Activated naive CD8-positive, alpha-beta T cell treated with anti-CD3 and anti-CD28 coated beads for 36 hours (primary cell): ENCODE results near the gene ADCY7. TPM values are rescaled to one million over a fixed set of nuclear protein-coding genes. Genes with fewer than 3 reads are reported as not detected.
"Not testable (repeated sequence)": the region's sequence is repeated elsewhere in the genome, so short reads cannot be mapped to it uniquely, and the experiment has no call there.

Source experiments
- DNase-seq: peaks from one replicate; pipeline ENCODE4 v3.0.0; 2021
- H3K27ac Mint-ChIP-seq: one replicate; pipeline ENCODE4 v1.8.0; 2022; ENCODE audit warnings: mild to moderate bottlenecking, moderate library complexity, mixed read lengths
- H3K27me3 Mint-ChIP-seq: one replicate; pipeline ENCODE4 v1.8.0; 2022; ENCODE audit warnings: mild to moderate bottlenecking, mixed read lengths
- H3K36me3 Mint-ChIP-seq: one replicate; pipeline ENCODE4 v1.8.0; 2021; ENCODE audit warnings: mild to moderate bottlenecking, mixed read lengths
- H3K4me1 Mint-ChIP-seq: one replicate; pipeline ENCODE4 v1.8.0; 2021; ENCODE audit warnings: mixed read lengths
- H3K4me3 Mint-ChIP-seq: one replicate; pipeline ENCODE4 v1.8.0; 2022; ENCODE audit warnings: mild to moderate bottlenecking, moderate library complexity, mixed read lengths
- H3K9me3 Mint-ChIP-seq: one replicate; pipeline ENCODE4 v1.8.0; 2022; ENCODE audit warnings: mixed read lengths
- total RNA-seq, 2 experiments: library from RNA; stranded (reverse); gene quantifications; one replicate each; pipeline ENCODE4 v1.2.3, GENCODE V29; 2021

The ADCY7 gene
- 10 to 100 TPM; 72.3 to 73.1 TPM for total RNA-seq

- H3K4me1 Mint-ChIP-seq = peaks cover 63% of the 10 kb centered on the region
- no peaks in the 10 kb centered on the region for H3K27me3 Mint-ChIP-seq
- peaks cover 1% of the 10 kb centered on the region for H3K9me3 Mint-ChIP-seq
- H3K36me3 Mint-ChIP-seq = peaks cover 24% of the 10 kb centered on the region
- DNase-seq = peak; percentile 88
- peak within 1 kb of the TSS; percentile 90 for H3K4me3 Mint-ChIP-seq
- peak within 1 kb of the TSS; percentile 94 for H3K27ac Mint-ChIP-seq
These were observed at the start of gene ADCY7 for GRCh38 chr16:50266337-50267091. TSS of gene ADCY7 (plus strand) at chr16:50266551. CDS start at chr16:50288180, 21,629 bp downstream.

DNA sequence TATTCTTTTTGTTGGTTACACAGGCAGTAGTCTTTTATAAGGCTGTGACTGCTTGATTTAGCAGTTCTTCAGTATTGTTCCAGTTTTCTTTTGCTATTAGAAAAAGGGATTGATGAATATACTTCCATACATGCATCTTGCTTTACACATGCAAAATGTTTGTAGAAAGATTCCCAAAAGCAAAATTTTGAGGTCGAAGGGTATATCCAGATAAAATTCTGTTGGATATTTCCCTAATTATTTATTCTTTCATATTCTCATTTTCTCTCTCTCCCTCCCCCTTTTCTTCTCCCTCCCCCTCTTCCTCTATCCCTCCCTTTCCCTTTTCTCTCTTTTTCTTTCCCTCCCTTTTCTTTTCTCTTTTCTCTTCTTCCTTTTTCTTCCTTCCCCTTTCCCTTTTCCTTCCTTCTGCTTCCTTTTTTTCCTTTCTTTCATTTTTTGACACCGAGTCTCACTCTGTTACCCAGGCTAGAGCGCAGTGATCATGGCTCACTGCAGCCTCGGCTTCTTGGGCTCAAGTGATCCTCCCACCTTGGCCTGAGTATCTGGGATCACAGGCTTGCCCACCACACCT lies 46.9 kb upstream of the ADCY7 start:
- Mint-ChIP-seq H3K9me3 (no peaks in the 10 kb centered on the region), H3K4me3 (no peak overlapping the region), H3K4me1 (peaks cover 9% of the 10 kb centered on the region)

GRCh38 chr16:50224286-50224685 lies 42.1 kb upstream of the ADCY7 start:
- Mint-ChIP-seq H3K4me1 (peaks cover 4% of the 10 kb centered on the region), H3K36me3 (peaks cover 6% of the 10 kb centered on the region), H3K27me3 (no peaks in the 10 kb centered on the region), H3K4me3 (no peak overlapping the region), H3K27ac (no peak overlapping the region), H3K9me3 (no peaks in the 10 kb centered on the region)
- DNase-seq = no peak

More for the DNA sequence above, 46.9 kb upstream of the ADCY7 start:
- Mint-ChIP-seq H3K36me3 (peaks cover 3% of the 10 kb centered on the region), H3K27ac (no peak overlapping the region), H3K27me3 (no peaks in the 10 kb centered on the region)
- DNase-seq = no peak

GRCh38 chr16:50227120-50227519 lies 39.2 kb upstream of the ADCY7 start:
- Mint-ChIP-seq H3K4me1 (peaks cover 2% of the 10 kb centered on the region), H3K4me3 (no peak overlapping the region), H3K36me3 (peaks cover 6% of the 10 kb centered on the region), H3K9me3 (no peaks in the 10 kb centered on the region), H3K27ac (no peak overlapping the region), H3K27me3 (no peaks in the 10 kb centered on the region)
- no peak for DNase-seq

DNA sequence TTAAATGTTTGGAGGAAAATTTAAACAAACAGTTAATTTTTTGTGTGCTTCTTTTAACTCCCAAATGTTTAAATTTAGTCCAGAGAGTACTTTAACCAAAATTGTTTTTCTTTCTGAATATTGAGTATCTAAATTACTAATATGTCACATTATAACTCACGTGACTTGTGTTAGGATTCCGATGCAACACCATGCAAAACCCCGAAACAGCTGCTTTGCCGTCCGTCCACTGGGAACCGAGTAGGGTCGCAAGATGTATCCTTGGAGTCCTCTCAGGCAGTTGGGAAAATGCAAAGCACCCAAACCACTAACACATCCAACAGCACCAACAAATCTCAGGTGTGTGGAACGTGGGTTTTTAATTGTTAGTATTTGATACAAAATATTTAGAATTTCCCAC lies 38.7 kb upstream of the ADCY7 start:
- H3K9me3 Mint-ChIP-seq = no peaks in the 10 kb centered on the region
- no peak overlapping the region for H3K4me3 Mint-ChIP-seq
- no peak overlapping the region for H3K27ac Mint-ChIP-seq

GRCh38 chr16:50228364-50228868 lies 37.9 kb upstream of the ADCY7 start:
- no peak overlapping the region for H3K4me3 Mint-ChIP-seq
- DNase-seq = no peak
- H3K9me3 Mint-ChIP-seq = no peaks in the 10 kb centered on the region
- peaks cover 6% of the 10 kb centered on the region for H3K36me3 Mint-ChIP-seq
- H3K27me3 Mint-ChIP-seq = no peaks in the 10 kb centered on the region
- peaks cover 2% of the 10 kb centered on the region for H3K4me1 Mint-ChIP-seq
- no peak overlapping the region for H3K27ac Mint-ChIP-seq

More for the DNA sequence above, 38.7 kb upstream of the ADCY7 start:
- Mint-ChIP-seq H3K4me1 (peaks cover 2% of the 10 kb centered on the region), H3K27me3 (no peaks in the 10 kb centered on the region), H3K36me3 (peaks cover 6% of the 10 kb centered on the region)
- DNase-seq = no peak

DNA sequence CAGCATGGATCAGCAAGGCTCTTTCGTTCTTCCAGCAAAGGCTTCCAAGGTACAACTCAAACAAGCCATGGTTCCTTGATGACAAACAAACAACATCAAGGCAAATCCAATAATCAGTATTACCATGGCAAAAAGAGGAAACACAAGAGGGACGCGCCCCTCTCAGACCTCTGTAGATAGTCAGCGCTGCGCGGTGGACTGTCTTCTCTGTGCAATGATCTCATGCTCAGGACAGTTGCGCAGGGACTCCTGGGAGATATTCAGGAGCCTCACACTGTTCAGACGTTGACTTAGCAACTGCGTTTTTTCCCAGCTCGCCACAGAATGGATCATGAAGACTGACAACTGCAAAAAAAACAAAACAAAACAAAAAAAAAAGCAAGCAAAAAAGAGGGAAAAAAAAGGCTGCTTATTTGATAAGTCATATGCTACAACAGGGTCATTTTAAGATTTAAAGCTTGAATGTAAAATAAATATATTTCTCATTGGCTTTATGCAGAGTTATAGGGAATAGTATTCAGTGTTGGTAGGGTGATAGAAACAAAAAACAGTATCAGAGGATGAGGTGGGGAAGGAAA lies 37.1 kb upstream of the ADCY7 start:
- Mint-ChIP-seq H3K4me3 (no peak overlapping the region), H3K27ac (no peak overlapping the region), H3K9me3 (no peaks in the 10 kb centered on the region), H3K27me3 (no peaks in the 10 kb centered on the region), H3K36me3 (peaks cover 6% of the 10 kb centered on the region), H3K4me1 (peaks cover 2% of the 10 kb centered on the region)
- DNase-seq = no peak

- H3K27ac Mint-ChIP-seq = no peak overlapping the region
- no peaks in the 10 kb centered on the region for H3K27me3 Mint-ChIP-seq
- H3K36me3 Mint-ChIP-seq = no peaks in the 10 kb centered on the region
- no peaks in the 10 kb centered on the region for H3K4me1 Mint-ChIP-seq
- no peak overlapping the region for H3K4me3 Mint-ChIP-seq
- no peak for DNase-seq
- peaks cover 1% of the 10 kb centered on the region for H3K9me3 Mint-ChIP-seq
These were observed 31.4 kb upstream of the ADCY7 start for GRCh38 chr16:50234771-50235556.

GRCh38 chr16:50235581-50235980 lies 30.8 kb upstream of the ADCY7 start:
- DNase-seq = no peak
- H3K4me3 Mint-ChIP-seq = no peak overlapping the region
- H3K9me3 Mint-ChIP-seq = peaks cover 1% of the 10 kb centered on the region
- no peaks in the 10 kb centered on the region for H3K27me3 Mint-ChIP-seq
- H3K4me1 Mint-ChIP-seq = no peaks in the 10 kb centered on the region
- H3K27ac Mint-ChIP-seq = no peak overlapping the region
- no peaks in the 10 kb centered on the region for H3K36me3 Mint-ChIP-seq

DNA sequence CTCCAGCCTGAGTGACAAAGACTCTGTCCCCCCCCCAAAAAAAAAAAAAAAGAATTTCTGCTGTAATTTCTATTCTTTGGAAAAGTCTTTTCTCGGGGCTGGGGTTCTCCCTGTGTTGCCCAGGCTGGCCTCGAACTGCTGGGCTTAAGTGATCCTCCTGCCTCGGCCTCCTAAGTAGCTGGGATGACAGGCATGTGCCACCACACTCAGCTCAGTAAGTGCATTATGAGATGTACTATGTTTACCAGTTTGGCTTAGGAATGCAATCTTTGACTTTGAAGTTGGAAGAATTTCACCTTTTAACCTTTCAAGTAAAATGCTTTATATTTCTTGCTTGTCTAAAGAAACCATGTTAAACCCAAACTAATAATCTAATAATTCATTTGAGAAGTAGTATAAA lies 28.0 kb upstream of the ADCY7 start:
- Mint-ChIP-seq H3K27ac (no peak overlapping the region), H3K36me3 (no peaks in the 10 kb centered on the region), H3K9me3 (peaks cover 1% of the 10 kb centered on the region), H3K4me3 (no peak overlapping the region), H3K27me3 (no peaks in the 10 kb centered on the region), H3K4me1 (no peaks in the 10 kb centered on the region)
- DNase-seq = no peak

GRCh38 chr16:50238868-50239301 lies 27.5 kb upstream of the ADCY7 start:
- Mint-ChIP-seq H3K4me3 (no peak overlapping the region), H3K9me3 (peaks cover 1% of the 10 kb centered on the region), H3K36me3 (no peaks in the 10 kb centered on the region), H3K27me3 (no peaks in the 10 kb centered on the region), H3K27ac (no peak overlapping the region), H3K4me1 (no peaks in the 10 kb centered on the region)
- DNase-seq = no peak

- H3K27ac Mint-ChIP-seq, H3K4me3 Mint-ChIP-seq, H3K9me3 Mint-ChIP-seq: not testable (repeated sequence)
These were observed 23.3 kb upstream of the ADCY7 start for GRCh38 chr16:50243024-50243423.

DNA sequence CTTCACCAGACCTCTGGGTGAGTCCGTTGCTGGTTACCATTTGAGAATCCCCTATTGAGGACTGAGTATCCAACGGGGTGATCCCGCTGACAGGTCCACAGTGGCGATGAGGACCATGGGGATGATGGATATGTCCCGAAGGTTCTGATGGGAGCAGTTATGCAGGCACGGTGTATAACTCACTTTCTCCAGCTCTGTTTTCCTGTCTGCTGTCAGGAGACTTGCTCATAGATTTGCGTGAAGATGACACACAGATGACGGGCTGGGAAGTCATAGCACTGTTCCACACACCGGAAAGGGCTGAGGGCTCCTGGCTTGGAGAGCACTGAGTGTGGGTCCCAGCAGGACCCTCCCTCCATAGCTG lies 22.2 kb upstream of the ADCY7 start:
- Mint-ChIP-seq H3K4me1 (peaks cover 13% of the 10 kb centered on the region), H3K36me3 (no peaks in the 10 kb centered on the region), H3K27me3 (no peaks in the 10 kb centered on the region), H3K4me3 (no peak overlapping the region), H3K27ac (no peak overlapping the region), H3K9me3 (no peaks in the 10 kb centered on the region)
- DNase-seq = no peak

More at GRCh38 chr16:50243024-50243423, 23.3 kb upstream of the ADCY7 start:
- not testable (repeated sequence) for DNase-seq, H3K36me3 Mint-ChIP-seq, H3K27me3 Mint-ChIP-seq
- H3K4me1 Mint-ChIP-seq = peaks cover 13% of the 10 kb centered on the region

DNA sequence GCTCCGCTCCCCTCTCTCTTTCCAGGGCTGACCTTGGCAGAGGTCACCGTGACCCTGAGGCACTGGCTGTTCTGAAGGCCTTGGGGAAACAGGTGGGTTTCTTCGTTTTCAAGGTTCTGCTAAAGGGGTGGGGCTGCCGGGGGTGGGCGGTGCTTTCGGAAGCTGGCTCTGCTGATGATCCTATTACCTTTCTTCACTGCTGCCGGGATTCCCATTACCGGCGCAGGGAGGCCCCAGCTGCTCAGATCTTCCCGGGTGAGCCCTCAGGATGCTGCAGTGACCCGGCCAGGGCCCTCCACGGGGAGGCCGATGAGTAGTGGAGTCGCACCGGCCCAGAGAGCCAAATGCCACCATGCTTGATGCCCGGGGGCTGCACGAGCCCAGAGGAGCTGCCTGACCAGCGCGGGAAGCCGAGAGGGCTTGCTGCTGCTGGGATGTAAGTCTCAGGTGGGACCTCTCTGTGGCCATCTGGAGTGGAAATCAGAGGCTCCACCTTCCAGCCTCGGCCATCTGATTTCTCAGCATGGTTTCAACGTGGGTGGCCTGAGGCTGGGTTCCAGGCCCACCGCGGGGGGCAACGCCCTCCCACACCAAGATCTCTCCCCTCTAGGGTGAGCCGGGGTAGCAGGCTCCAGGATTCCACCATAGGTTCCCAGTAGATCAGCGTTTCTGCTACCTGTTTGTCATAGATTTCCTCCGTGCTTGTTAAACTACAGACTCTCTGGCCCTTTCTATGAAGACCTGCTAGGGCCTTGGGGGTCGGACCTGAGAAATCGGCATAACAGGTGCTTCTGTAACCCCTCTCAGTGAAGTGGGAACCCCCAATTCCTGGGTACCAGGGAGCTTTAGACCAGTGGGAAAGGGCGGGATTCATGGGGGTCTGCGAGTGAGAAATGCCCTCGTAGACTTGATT lies 21.6 kb upstream of the ADCY7 start:
- Mint-ChIP-seq H3K9me3 (no peaks in the 10 kb centered on the region), H3K27me3 (no peaks in the 10 kb centered on the region), H3K4me1 (peaks cover 13% of the 10 kb centered on the region), H3K4me3 (peak overlapping the region; percentile 75), H3K27ac (peak overlapping the region; percentile 81), H3K36me3 (no peaks in the 10 kb centered on the region)
- DNase-seq = no peak
